Subcutaneous adipose tissue (tissue), 4 donors: ENCODE data around the gene WNT5A. TPM values are rescaled to one million over a fixed set of nuclear protein-coding genes. Genes with fewer than 3 reads are reported as not detected.

Source experiments
- total RNA-seq, 4 donors: library from RNA; depleted of rRNA; stranded (reverse); fragments of >200 nt; gene quantifications; one replicate each; pipeline ENCODE4 v1.1.0, GENCODE V29; 2016
- TF ChIP-seq, protein P1 (sequence below): fragments of 450-650 bp; IDR thresholded peaks from one replicate; pipeline ENCODE4 v1.5.1; 2016; ENCODE audit warnings: low read depth, mild to moderate bottlenecking, control low read depth, antibody characterized with exemption, moderate library complexity

WNT5A gene
- total RNA-seq = 1 to 10 TPM in 2 of 4 donors, under 1 TPM in 2; 0.51 to 5.3 (median 1.1) TPM

DNA sequence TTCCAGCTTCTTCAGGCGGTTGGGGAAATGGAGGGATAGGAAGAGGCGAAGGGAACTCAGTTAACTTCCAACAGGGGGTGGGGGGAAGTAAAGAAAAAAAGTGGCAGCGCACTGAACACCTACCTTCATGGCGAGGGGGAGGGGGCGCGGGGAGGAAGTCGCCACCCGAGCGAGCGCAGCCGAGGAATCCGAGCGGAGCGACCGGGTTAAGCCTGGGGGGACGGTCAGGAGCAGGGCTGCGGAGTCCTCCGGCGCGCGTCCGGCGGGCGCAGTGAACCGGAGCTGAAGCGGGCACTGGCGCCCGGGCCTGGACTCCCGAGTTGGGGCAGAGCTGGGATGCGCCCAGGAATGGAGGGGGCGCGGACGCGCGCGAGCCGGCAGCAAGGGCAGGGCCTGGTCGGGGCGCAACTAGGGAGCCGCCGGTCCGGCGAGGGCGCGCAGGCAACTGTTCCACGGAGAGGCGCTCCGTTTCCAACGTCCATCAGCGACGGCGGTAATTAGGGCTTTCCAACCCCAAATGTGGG is at the start of gene WNT5A:
Gene WNT5A (minus strand): TSS at position 450 of the 524 bp plus-strand sequence. CDS start 321 bp downstream, at position 129.
- TF ChIP-seq, protein P1, sequence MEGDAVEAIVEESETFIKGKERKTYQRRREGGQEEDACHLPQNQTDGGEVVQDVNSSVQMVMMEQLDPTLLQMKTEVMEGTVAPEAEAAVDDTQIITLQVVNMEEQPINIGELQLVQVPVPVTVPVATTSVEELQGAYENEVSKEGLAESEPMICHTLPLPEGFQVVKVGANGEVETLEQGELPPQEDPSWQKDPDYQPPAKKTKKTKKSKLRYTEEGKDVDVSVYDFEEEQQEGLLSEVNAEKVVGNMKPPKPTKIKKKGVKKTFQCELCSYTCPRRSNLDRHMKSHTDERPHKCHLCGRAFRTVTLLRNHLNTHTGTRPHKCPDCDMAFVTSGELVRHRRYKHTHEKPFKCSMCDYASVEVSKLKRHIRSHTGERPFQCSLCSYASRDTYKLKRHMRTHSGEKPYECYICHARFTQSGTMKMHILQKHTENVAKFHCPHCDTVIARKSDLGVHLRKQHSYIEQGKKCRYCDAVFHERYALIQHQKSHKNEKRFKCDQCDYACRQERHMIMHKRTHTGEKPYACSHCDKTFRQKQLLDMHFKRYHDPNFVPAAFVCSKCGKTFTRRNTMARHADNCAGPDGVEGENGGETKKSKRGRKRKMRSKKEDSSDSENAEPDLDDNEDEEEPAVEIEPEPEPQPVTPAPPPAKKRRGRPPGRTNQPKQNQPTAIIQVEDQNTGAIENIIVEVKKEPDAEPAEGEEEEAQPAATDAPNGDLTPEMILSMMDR = no peak

DNA sequence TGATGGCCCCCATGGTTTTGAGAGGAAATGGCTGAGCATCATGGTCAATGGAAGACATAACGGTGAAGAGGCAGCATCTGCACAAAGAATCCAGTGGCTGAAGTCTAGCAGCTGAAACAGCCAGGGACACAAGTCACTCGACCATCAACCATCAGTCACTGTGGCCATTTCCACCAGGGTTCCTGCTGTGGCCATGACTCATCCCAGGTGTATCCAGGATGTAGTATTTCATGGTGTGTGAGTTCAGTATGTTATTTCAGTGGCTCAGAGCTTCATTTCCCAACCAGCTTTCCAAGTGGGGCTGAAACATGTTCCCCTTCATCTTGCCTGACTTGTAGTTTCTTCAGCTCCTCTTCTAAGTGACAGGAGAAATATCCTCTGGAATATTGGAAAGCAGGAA is 47.8 kb upstream of the WNT5A start:
- TF ChIP-seq, protein P1 = no peak

DNA sequence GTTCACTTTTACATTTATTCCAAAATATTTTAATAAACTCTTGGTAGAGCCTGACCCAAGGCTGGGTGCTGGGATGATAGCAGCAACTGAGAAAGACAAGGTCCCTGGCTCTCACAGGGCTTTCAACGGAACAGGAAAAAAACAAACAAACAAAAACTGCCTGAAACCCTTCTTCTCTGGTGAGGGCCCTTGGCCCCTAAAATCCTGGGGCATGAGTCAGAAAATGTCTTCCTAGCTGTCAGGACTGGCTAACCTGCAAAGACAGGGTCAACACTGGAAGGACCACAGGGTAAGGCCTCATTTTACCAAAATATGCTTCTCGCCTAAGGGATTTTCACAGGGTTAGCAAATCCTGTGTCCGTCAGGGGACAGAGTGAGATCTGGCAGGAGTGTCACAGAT is 45.7 kb upstream of the WNT5A start:
- TF ChIP-seq, protein P1 = no peak

DNA sequence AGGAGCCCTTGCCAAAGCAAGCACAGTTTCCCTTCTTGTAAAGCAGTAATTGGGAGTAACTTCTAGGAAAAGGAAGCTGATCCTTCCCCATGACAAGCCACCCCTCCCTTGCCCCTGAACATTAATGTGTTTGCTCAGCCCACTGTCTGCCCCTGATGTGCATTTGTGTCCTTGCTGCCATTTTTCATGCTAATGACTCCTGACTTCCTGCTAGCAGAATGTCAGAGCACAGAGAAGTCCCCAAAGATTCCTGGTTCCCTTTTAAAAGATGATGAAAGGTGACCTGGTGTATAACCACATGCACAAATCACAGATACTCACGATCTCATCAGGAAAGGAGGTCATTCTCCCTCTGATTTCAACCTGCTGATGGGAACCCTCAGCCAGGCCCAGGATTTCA is 44.2 kb upstream of the WNT5A start:
- TF ChIP-seq, protein P1 = no peak

DNA sequence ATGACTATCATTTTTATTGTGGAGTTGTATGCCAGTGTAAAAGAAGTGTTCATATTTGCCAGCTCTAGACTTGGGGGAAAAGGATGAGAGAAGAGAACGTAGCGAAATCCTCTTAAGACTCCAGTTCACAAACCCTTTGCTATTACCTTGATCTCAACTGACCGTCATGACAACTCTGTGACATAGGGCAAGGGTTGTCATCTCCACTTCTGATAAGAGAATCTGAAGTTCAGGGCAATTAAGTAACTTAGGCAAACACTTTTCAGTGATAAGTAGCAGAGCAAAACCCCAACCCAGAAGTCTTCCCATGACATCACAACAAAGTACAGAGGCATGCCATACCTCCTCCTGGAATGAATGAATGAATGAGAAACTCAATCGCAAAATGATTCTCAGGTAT is 40.3 kb upstream of the WNT5A start:
- TF ChIP-seq, protein P1 = no peak

DNA sequence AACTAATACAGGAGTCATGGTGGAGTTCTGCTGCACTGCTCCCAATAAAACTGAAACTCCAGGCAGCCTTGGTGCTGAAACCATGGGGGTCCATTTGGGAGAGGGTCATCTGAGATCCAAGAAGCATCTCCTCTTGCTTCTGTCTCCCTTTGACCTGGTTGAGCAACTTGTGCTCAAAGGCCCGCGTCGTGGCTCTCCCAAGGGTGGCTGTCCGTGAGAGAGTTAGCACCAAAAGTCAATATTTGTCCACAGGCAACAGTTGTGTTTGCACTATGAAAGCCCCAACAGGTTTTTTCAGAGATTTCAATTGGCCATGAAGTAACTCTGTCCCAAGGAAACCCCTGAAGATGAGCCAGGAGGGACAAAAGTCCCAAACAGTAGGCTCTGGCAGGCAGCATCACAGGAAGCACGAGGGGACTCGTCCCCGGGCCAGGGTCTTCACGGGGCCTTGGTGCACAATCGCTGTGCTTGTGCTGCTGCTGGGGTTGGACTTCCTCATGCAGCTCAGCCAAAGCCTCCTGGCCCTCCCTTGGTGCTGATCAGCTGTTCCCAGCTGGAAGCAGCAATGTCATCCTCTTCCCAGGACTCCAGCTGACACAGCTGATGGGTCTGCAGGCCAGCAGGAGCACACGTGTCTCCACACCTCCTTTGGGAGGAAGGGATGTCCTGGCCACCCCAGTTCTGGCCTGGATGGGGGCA is 39.4 kb upstream of the WNT5A start:
- TF ChIP-seq, protein P1 = no peak

DNA sequence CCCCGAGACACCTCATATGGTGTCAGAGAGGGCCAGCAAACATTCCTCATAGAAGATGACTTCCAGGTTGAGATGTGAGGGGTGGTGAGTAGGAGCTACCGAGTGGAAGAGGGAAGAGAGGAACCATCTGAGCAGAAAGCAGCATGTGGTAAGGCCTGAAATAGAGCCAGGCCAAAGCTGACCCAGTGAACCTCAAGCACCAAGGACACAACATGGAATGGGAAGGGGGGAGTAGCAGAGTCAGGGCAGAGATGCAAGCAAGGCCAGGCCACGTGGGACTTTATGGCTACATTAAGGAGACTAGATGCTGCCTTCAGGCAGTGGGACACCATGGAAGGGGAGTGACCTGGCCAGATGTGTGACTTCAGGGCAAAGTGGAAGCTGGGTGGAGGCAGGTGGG is 38.3 kb upstream of the WNT5A start:
- TF ChIP-seq, protein P1 = no peak
